AG04449 (cell line): ENCODE data around the gene SSBP3.

Experiments used
- CTCF ChIA-PET: fragments of 350-600 bp; formaldehyde crosslinking; extraction: SDS; loops from one replicate; lab custom pipeline; 2021; ENCODE audit warnings: antibody characterized with exemption; lab: Yijun Ruan, JAX
- POLR2A ChIA-PET: fragments of 400-600, 350-600 bp; formaldehyde crosslinking; extraction: SDS; loops from one replicate; lab custom pipeline; 2020; ENCODE audit warnings: antibody characterized with exemption, inconsistent platforms; lab: Yijun Ruan, JAX
- DNase-seq: peaks from one replicate; pipeline ENCODE4 v3.0.0-alpha.2; 2010; ENCODE audit warnings: low read depth, low spot score
- H3K4me3 ChIP-seq: 2 replicates; pipeline ENCODE4 v1.5.1; 2011; ENCODE audit warnings: low read depth, mild to moderate bottlenecking, control low read depth, low read length
- TF ChIP-seq, protein P1 (sequence below): IDR thresholded peaks from one replicate; pipeline ENCODE4 v1.5.1; 2011; ENCODE audit warnings: mild to moderate bottlenecking, moderate library complexity, low read length, control low read depth, inconsistent platforms; ENCODE audit not compliant: insufficient read depth; ENCODE audit errors: missing control alignments

SSBP3 gene

DNA sequence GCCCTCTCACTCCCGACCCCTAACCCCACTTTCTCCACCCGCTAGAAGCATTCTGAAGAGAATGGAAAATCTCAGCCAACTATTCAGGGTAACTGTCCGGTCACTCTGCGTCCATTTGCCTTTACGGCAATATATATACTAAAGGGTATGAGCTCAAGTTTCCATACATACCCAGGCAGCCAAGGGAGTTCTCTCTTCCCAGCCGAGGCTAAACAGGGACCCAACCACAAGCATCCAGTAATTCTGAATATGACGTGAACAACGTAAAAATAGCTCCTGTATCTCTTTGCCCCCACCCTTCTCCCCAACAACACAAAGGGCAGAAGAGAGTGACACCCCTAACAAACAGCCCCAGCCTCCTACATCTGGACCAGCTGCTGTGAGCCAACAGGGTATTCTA, 67.7 kb downstream of the SSBP3 start:
- POLR2A ChIA-PET, result no interaction called here
- TF ChIP-seq, protein P1, sequence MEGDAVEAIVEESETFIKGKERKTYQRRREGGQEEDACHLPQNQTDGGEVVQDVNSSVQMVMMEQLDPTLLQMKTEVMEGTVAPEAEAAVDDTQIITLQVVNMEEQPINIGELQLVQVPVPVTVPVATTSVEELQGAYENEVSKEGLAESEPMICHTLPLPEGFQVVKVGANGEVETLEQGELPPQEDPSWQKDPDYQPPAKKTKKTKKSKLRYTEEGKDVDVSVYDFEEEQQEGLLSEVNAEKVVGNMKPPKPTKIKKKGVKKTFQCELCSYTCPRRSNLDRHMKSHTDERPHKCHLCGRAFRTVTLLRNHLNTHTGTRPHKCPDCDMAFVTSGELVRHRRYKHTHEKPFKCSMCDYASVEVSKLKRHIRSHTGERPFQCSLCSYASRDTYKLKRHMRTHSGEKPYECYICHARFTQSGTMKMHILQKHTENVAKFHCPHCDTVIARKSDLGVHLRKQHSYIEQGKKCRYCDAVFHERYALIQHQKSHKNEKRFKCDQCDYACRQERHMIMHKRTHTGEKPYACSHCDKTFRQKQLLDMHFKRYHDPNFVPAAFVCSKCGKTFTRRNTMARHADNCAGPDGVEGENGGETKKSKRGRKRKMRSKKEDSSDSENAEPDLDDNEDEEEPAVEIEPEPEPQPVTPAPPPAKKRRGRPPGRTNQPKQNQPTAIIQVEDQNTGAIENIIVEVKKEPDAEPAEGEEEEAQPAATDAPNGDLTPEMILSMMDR, result no peak
- DNase-seq, result no peak
- H3K4me3 ChIP-seq, result no peak overlapping the region
- CTCF ChIA-PET, result no interaction called here

DNA sequence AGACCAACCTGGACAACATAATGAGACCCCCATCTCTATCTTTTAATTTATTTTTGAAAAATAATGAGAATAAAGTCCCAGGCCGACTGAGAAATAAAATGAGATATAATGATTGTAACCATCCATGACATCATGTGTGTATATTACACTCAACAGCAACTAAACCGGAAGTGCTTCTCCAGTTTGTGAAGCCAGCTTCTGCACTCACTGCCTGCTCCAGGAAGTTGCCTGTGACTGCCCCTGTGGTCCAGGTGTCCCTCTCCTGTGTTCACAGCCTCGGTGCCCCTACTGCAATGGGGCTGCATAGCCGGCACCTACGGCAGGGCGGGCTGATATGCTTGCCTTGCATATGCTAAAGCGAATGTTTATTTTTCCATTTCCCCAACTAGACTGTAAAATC, 68.3 kb downstream of the SSBP3 start:
- CTCF ChIA-PET, result no interaction called here
- no peak overlapping the region for H3K4me3 ChIP-seq
- TF ChIP-seq, protein P1, result no peak
- DNase-seq, result no peak
- POLR2A ChIA-PET, result no interaction called here

DNA sequence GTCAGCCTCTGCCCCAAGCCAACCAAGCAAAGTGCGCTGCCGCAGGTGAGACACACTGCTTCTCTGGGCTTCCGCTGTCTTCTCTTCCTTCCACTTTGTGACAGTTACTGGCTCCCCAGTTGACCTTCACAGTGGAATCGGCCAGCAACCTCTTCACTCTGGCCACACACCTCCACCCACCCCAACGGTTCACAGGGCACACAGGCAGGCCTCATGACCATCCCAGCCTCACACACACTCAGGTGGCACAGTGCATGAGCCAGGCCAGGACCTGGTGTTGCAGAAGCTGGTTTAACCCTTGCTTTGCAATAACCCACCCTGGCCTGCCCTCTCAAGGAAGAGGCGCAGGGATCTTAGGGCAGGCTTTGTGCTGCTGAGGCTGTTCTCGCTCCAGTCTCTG, 69.2 kb downstream of the SSBP3 start:
- no peak for DNase-seq
- ChIA-PET POLR2A (no interaction called here), CTCF (no interaction called here)
- no peak overlapping the region for H3K4me3 ChIP-seq
- TF ChIP-seq, protein P1, result no peak

DNA sequence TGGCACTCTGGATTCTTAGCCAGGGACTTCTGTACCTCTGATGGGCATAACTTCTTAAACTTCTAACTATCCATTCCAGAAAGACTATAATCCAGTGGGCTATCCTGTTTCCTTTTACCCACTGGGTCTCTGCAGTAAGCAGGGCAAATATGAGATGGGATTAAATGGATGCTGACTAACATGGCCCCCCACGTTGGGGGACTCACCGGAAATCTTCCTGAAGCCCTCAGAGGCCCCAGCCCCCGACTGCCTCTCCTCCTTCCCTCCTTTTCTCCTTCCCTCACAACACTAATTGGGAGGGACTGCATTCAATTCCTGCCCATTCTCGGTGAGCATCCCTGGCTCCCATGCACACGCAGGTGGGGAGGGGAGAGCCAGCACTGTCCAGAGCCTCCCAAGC, 70.1 kb downstream of the SSBP3 start:
- DNase-seq, result no peak
- ChIA-PET CTCF (interaction anchor here (0.7 kb wide), 1 partner anchor 154 kb away, joined by 3 read pairs; no protein-coding TSS in a partner anchor), POLR2A (interaction anchor here (1.7 kb wide), 1 partner anchor 10 kb away, joined by 7 read pairs; no protein-coding TSS in a partner anchor)
- TF ChIP-seq, protein P1, result no peak
- no peak overlapping the region for H3K4me3 ChIP-seq

DNA sequence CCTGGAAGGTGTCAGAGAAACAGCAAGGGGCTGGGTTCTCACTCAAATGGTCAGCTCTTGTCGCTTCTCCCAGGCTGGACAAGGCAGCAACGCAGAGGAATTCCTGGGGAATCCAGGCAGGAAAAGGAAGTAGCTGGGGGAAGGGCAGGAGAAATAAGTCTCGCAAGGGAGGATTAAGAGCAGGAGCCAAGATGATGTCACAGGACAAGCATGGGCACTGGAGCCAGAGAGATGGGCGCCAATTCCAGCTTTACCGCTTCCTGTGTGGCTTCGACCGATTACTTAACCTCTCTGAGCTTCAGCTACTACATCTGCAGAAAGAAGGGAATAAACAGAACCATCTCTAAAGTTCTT, 70.5 kb downstream of the SSBP3 start:
- TF ChIP-seq, protein P1, result no peak
- ChIA-PET POLR2A (interaction anchor here (1.1 to 1.7 kb wide), 2 partner anchors 10 to 72 kb away, joined by 3 to 7 read pairs; no protein-coding TSS in a partner anchor), CTCF (interaction anchor here (0.7 to 1.0 kb wide), 2 partner anchors 154 to 213 kb away, joined by 3 read pairs; no protein-coding TSS in a partner anchor)
- peak; percentile 63 for DNase-seq
- H3K4me3 ChIP-seq, result peak overlapping the region; percentile 45

DNA sequence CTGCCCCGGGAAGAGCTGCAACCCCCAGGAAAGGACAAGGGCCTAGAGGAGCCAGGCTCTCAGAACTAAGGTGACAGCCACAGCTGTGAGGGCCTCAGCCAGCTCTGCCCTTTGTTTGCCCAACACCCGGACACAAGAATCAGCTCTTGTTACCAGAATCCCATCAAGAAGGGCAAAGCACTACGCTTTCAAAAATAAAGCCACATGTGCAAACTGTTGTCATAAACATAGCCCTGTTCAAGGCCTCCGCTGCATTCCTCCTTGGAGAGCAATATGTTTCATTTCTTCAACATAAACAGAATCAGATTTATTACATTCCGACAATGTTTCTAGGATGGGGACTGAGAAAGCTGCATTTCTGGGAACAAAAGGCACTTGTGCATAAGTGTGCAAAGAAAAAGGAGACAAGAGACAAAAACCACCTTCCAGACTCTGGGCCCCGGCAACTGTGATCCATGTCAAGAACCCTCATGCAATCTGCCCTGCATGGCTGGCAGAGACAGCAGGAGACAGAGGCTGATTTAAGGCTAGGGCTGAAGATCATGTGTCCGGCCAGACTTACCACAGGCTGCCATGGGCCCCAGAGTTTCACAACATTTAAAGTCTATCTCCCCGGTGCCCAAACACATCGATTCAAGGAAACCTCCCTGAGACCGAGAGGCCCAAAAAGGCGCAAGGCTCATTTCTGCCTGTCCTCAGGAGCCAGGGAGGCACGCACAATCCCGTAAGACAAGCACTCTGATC, 71.0 kb downstream of the SSBP3 start:
- H3K4me3 ChIP-seq, result peak overlapping the region; percentile 45
- ChIA-PET POLR2A (interaction anchor here (1.1 to 1.7 kb wide), 2 partner anchors 9 to 72 kb away, joined by 3 to 7 read pairs; no protein-coding TSS in a partner anchor), CTCF (interaction anchor here (0.7 to 1.3 kb wide), 4 partner anchors 15 to 216 kb away, joined by 3 to 4 read pairs (median 3); no protein-coding TSS in a partner anchor)
- peak; percentile 37 for DNase-seq
- TF ChIP-seq, protein P1, result no peak
